Measurements from ENCODE around the gene ZNF468. TPM values are rescaled to one million over a fixed set of nuclear protein-coding genes. Genes with fewer than 3 reads are reported as not detected.
"Not testable (repeated sequence)": the region's sequence is repeated elsewhere in the genome, so short reads cannot be mapped to it uniquely, and the experiment has no call there.

The ZNF468 gene
- total and polyA plus RNA-seq, 3 donors from 2014 or later, result 10.6 to 21.7 (median 13.5) TPM

DNA sequence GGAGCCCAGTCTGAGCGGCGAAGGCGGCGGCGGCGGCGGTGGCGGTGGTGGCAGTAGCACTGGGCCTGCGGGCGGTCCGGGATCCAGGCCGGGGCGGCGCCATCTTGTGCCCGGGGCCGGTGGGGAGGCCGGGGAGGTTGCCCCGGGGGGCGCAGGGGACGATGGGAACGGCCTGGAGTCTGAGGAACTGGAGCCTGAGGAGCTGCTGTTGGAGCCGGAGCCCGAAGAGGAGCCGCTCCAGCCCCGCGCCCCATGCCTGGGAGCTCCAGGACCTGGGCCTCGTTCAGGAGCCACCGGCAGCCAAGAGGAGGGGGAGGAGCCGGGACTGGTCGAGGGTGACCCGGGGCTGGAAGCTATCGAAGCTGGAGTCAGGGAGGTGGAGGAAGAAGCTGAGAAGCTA is 47.6 kb downstream of the ZNF468 start:
- intact Hi-C loops (cut with DNase I; ENCODE audit: low total_unique reads), result no loop called here
- no peaks in the 10 kb centered on the region for H3K27me3 ChIP-seq
- TF ChIP-seq POLR2A (IDR thresholded peaks at IDR 0.05), result no peak
- TF ChIP-seq, protein P1, sequence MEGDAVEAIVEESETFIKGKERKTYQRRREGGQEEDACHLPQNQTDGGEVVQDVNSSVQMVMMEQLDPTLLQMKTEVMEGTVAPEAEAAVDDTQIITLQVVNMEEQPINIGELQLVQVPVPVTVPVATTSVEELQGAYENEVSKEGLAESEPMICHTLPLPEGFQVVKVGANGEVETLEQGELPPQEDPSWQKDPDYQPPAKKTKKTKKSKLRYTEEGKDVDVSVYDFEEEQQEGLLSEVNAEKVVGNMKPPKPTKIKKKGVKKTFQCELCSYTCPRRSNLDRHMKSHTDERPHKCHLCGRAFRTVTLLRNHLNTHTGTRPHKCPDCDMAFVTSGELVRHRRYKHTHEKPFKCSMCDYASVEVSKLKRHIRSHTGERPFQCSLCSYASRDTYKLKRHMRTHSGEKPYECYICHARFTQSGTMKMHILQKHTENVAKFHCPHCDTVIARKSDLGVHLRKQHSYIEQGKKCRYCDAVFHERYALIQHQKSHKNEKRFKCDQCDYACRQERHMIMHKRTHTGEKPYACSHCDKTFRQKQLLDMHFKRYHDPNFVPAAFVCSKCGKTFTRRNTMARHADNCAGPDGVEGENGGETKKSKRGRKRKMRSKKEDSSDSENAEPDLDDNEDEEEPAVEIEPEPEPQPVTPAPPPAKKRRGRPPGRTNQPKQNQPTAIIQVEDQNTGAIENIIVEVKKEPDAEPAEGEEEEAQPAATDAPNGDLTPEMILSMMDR (IDR thresholded peaks at IDR 0.05), result no peak
- peak; percentile 37 for DNase-seq
- H3K36me3 ChIP-seq (ENCODE audit: low read depth, missing control alignments), result no peaks in the 10 kb centered on the region
- H3K4me3 ChIP-seq, result peak overlapping the region; percentile 15 to 41
- H3K9me3 ChIP-seq, result no peaks in the 10 kb centered on the region
- no peaks in the 10 kb centered on the region for H3K4me1 ChIP-seq
- H3K27ac ChIP-seq, result no peak overlapping the region
- WGBS, 2 donors, result 61 to 89% methylated on average over 25 to 32 of the region's 32 CpGs

DNA sequence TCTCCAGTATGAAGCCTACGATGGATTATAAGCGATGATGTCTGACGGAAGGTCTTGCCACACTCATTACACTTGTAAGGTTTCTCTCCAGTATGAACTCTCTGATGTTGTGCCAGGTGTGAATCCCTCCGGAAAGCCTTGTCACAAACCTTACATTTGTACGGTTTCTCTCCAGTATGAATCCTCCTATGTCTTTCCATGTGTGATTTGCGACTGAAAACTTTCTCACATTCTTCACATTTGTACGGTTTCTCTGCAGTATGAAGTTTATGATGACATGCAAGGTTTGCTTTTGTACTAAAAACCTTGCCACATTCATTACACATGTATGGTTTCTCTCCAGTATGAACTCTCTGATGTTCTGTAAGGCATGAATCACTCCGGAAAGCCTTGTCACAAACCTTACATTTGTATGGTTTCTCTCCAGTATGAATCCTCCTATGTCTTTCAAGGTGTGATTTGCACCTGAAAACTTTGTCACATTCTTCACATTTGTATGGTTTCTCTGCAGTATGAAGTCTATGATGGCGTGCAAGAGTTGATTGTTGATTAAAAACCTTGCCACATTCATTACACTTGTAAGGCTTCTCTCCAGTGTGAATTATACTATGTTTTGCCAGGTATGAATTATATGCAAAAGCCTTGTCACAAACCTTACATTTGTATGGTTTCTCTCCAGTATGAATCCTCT is 57.3 kb downstream of the ZNF468 start:
- intact Hi-C loops (cut with DNase I; ENCODE audit: low total_unique reads); H3K4me1 ChIP-seq; H3K36me3 ChIP-seq (ENCODE audit: low read depth, missing control alignments); H3K9me3 ChIP-seq; DNase-seq; H3K4me3 ChIP-seq; H3K27me3 ChIP-seq; H3K27ac ChIP-seq: not testable (repeated sequence)
- 91 to 94% methylated on average over 9 of the region's 9 CpGs for WGBS, 2 donors

DNA sequence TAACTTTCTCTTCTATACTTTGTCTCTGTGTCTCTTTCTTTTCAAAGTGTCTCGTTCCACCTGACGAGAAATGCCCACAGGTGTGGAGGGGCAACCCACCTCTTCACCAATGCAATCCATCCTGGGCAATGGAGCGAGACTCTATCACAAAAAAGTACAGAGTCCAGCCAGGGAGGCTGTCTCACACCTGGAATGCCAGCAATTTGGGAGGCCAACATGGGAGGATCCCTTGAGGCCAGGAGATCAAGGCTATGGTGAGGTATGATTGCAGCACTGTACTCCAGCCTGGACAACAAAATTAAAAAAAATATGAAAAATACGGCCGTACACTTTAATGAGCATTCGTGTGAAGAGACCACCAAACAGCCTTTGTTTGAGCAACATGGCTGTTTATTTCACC is 68.0 kb downstream of the ZNF468 start:
- intact Hi-C loops (cut with DNase I; ENCODE audit: low total_unique reads), result no loop called here
- H3K27me3 ChIP-seq, result no peaks in the 10 kb centered on the region
- no peaks in the 10 kb centered on the region for H3K36me3 ChIP-seq (ENCODE audit: low read depth, missing control alignments)
- DNase-seq, result no peak
- H3K9me3 ChIP-seq, result no peaks in the 10 kb centered on the region
- 90 to 93% methylated on average over 6 of the region's 6 CpGs for WGBS, 2 donors
- H3K4me1 ChIP-seq, result no peaks in the 10 kb centered on the region
- no peak overlapping the region for H3K27ac ChIP-seq
- TF ChIP-seq, protein P1 (IDR thresholded peaks at IDR 0.05), result no peak
- no peak for TF ChIP-seq POLR2A (IDR thresholded peaks at IDR 0.05)
- H3K4me3 ChIP-seq, result no peak overlapping the region

Small RNAs within 50 kb of the gene (small RNA-seq; reads per million reads assigned to genes)
- 0.66 to 1.3 reads per million in 2 donors for gene ZNF320

Other genes starting within 250 kb of the ZNF468 start
- 10 to 100 TPM; 50.8 to 61.1 TPM for gene ZNF83, start 219.3 kb downstream of the ZNF468 start, total RNA-seq
- gene ZNF83, start 219.3 kb downstream of the ZNF468 start, polyA plus RNA-seq (ENCODE audit: insufficient read depth, low read depth, low replicate concordance), result 28.6 TPM
- gene ZNF611, start 122.6 kb downstream of the ZNF468 start, total RNA-seq, result 10 to 100 TPM; 17.8 to 26.8 TPM
- 7.9 TPM for gene ZNF611, start 122.6 kb downstream of the ZNF468 start, polyA plus RNA-seq (ENCODE audit: insufficient read depth, low read depth, low replicate concordance)
- gene ZNF600, start 70.8 kb downstream of the ZNF468 start, total RNA-seq, result 1 to 10 TPM; 5.2 to 6.9 TPM
- gene ZNF600, start 70.8 kb downstream of the ZNF468 start, polyA plus RNA-seq (ENCODE audit: insufficient read depth, low read depth, low replicate concordance), result 2.7 TPM
- 10 to 100 TPM; 12.2 to 17.5 TPM for gene ZNF28, start 36.0 kb downstream of the ZNF468 start, total RNA-seq
- 8.8 TPM for gene ZNF28, start 36.0 kb downstream of the ZNF468 start, polyA plus RNA-seq (ENCODE audit: insufficient read depth, low read depth, low replicate concordance)
- 10 to 100 TPM; 21.3 to 21.6 TPM for gene ZNF320, start 40.0 kb upstream of the ZNF468 start, total RNA-seq
- gene ZNF320, start 40.0 kb upstream of the ZNF468 start, polyA plus RNA-seq (ENCODE audit: insufficient read depth, low read depth, low replicate concordance), result 8.2 TPM
- 1 to 10 TPM; 2.3 to 3.2 TPM for gene ZNF888, start 65.8 kb upstream of the ZNF468 start, total RNA-seq
- 2.2 TPM for gene ZNF888, start 65.8 kb upstream of the ZNF468 start, polyA plus RNA-seq (ENCODE audit: insufficient read depth, low read depth, low replicate concordance)
- gene ZNF816, start 105.3 kb upstream of the ZNF468 start, total RNA-seq, result 10 to 100 TPM in 1 of 2 donors, 1 to 10 TPM in 1; 6.9 to 14.9 TPM
- gene ZNF816, start 105.3 kb upstream of the ZNF468 start, polyA plus RNA-seq (ENCODE audit: insufficient read depth, low read depth, low replicate concordance), result 3.1 TPM
- under 1 TPM in 1 of 2 donors, not detected in 1; 0.12 TPM for gene ERVV-1, start 156.3 kb upstream of the ZNF468 start, total RNA-seq
- gene ERVV-1, start 156.3 kb upstream of the ZNF468 start, polyA plus RNA-seq (ENCODE audit: insufficient read depth, low read depth, low replicate concordance), result not detected
- gene ERVV-2, start 187.1 kb upstream of the ZNF468 start, total RNA-seq, result not detected
- gene ERVV-2, start 187.1 kb upstream of the ZNF468 start, polyA plus RNA-seq (ENCODE audit: insufficient read depth, low read depth, low replicate concordance), result 0.12 TPM
- 100 to 1,000 TPM; 113 TPM for gene ZNF160, start 245.8 kb upstream of the ZNF468 start, total RNA-seq
- gene ZNF160, start 245.8 kb upstream of the ZNF468 start, polyA plus RNA-seq (ENCODE audit: insufficient read depth, low read depth, low replicate concordance), result 30.1 TPM

Measured in testis (tissue), 3 donors.